Mammary microvascular endothelial cell (primary cell): Measurements from ENCODE around the gene NRP1. TPM values are rescaled to one million over a fixed set of nuclear protein-coding genes. Genes with fewer than 3 reads are reported as not detected.

Experiments
- total RNA-seq: library from RNA; depleted of rRNA; stranded (reverse); fragments of >200 nt; gene quantifications from 2 replicates; pipeline ENCODE4 v1.2.3, GENCODE V29; 2015

NRP1 gene
- 134 and 152 TPM in 2 replicates for total RNA-seq

GRCh38 chr10:33334153-33334804 lies at the start of gene NRP1:
TSS of gene NRP1 (minus strand) at chr10:33334667. CDS start at chr10:33334382, 285 bp downstream.

